B cell (primary cell): ENCODE measurements around the gene TEX261. TPM values are rescaled to one million over a fixed set of nuclear protein-coding genes. Genes with fewer than 3 reads are reported as not detected.

Experiments
- ATAC-seq: fragments of 200-7000 bp; cut with Tn5 transposase; one replicate; pipeline ENCODE4 v1.10.0; 2021; ENCODE audit warnings: low read depth, mild to moderate bottlenecking, moderate number of reproducible peaks, moderate library complexity
- CTCF ChIA-PET: fragments of 350-600 bp; sonication (Branson Sonifier 250); formaldehyde crosslinking; loops from one replicate; lab custom pipeline; 2021; ENCODE audit warnings: antibody characterized with exemption, inconsistent platforms; lab: Charles Lee
- POLR2A ChIA-PET: fragments of 350-600 bp; sonication (Branson Sonifier 250); formaldehyde crosslinking; loops from one replicate; lab custom pipeline; 2021; ENCODE audit warnings: antibody characterized with exemption; lab: Charles Lee
- DNase-seq: peaks from one replicate; pipeline ENCODE4 v3.0.0; 2013
- H2AFZ ChIP-seq: 2 replicates; pipeline ENCODE4 v1.6.1; 2012; ENCODE audit warnings: mild to moderate bottlenecking, low read depth, low read length; ENCODE audit not compliant: insufficient read depth, poor library complexity, severe bottlenecking
- H3K27ac ChIP-seq, 2 donors: 1 replicate in 1 of 2; 2 replicates in 1 of 2; pipeline ENCODE4 v1.5.1; 2012 to 2013; ENCODE audit warnings: low read length in 2 of 2, mild to moderate bottlenecking in 2 of 2, moderate library complexity in 1 of 2
- H3K27me3 ChIP-seq, 4 experiments: fragments of 200-600 bp in 1 of 4; sonication (generic) in 1 of 4; replicated peaks in 1 of 4; 1 replicate in 2 of 4; 2 replicates in 2 of 4; pipeline versions ENCODE4 v1.6.1 to v1.7.0; 2013 to 2016; ENCODE audit warnings: low read length in 3 of 4, mild to moderate bottlenecking in 2 of 4, mixed read lengths in 1 of 4, moderate library complexity in 1 of 4; ENCODE audit not compliant: insufficient read depth in 4 of 4, control insufficient read depth in 3 of 4; ENCODE audit errors: control extremely low read depth in 1 of 4
- H3K36me3 ChIP-seq, 2 experiments: replicated peaks in 1 of 2; 1 replicate in 1 of 2; 2 replicates in 1 of 2; pipeline versions ENCODE4 v1.6.1 to v1.7.1; 2013; ENCODE audit warnings: low read length in 1 of 2; ENCODE audit not compliant: insufficient read depth in 2 of 2, control insufficient read depth in 1 of 2; ENCODE audit errors: control extremely low read depth in 1 of 2, extremely low read depth in 1 of 2
- H3K4me1 ChIP-seq, 2 donors: fragments of 200-600 bp in 1 of 2; sonication (generic) in 1 of 2; 1 replicate in 1 of 2; 2 replicates in 1 of 2; pipeline versions ENCODE4 v1.5.1 to v1.6.1; 2013 to 2017; ENCODE audit warnings: low read length in 2 of 2; ENCODE audit not compliant: control insufficient read depth in 2 of 2, insufficient read depth in 2 of 2
- H3K4me2 ChIP-seq: replicated peaks from 2 replicates; pipeline ENCODE3; 2012; ENCODE audit warnings: mild to moderate bottlenecking, low read depth, low read length; ENCODE audit not compliant: poor library complexity, severe bottlenecking
- H3K4me3 ChIP-seq, 5 experiments: fragments of 200-600 bp in 1 of 5; sonication (generic) in 1 of 5; 1 replicate in 3 of 5; 2 replicates in 2 of 5; pipeline versions ENCODE4 v1.5.1 to v1.7.0; 2011 to 2016; ENCODE audit warnings: low read length in 4 of 5, mild to moderate bottlenecking in 4 of 5, low read depth in 2 of 5, control low read depth in 1 of 5, moderate library complexity in 1 of 5; ENCODE audit not compliant: insufficient read depth in 1 of 5; ENCODE audit errors: control extremely low read depth in 1 of 5, extremely low read depth in 1 of 5
- H3K79me2 ChIP-seq: fragments of 200-600 bp; sonication (generic); one replicate; pipeline ENCODE4 v1.6.0; 2016; ENCODE audit warnings: low read length; ENCODE audit not compliant: control insufficient read depth, insufficient read depth
- H3K9ac ChIP-seq: fragments of 200-600 bp; sonication (generic); 2 replicates; pipeline ENCODE4 v1.6.1; 2017; ENCODE audit warnings: mild to moderate bottlenecking, low read length, moderate library complexity
- H3K9me3 ChIP-seq, 3 donors: one replicate each; pipeline versions ENCODE4 v1.6.1 to v1.7.1; 2013; ENCODE audit warnings: low read length in 2 of 3; ENCODE audit not compliant: control insufficient read depth in 2 of 3, insufficient read depth in 1 of 3; ENCODE audit errors: control extremely low read depth in 1 of 3
- H4K20me1 ChIP-seq: 2 replicates; pipeline ENCODE4 v1.6.0; 2012; ENCODE audit warnings: mild to moderate bottlenecking, low read length; ENCODE audit not compliant: insufficient read depth, control insufficient read depth, poor library complexity, severe bottlenecking
- H3K27ac Mint-ChIP-seq: one replicate; pipeline ENCODE4 v1.8.0; 2021; ENCODE audit warnings: mixed read lengths
- H3K27me3 Mint-ChIP-seq: one replicate; pipeline ENCODE4 v1.8.0; 2021; ENCODE audit warnings: mixed read lengths
- H3K4me1 Mint-ChIP-seq: one replicate; pipeline ENCODE4 v1.8.0; 2021; ENCODE audit warnings: mixed read lengths
- H3K4me3 Mint-ChIP-seq: one replicate; pipeline ENCODE4 v1.8.0; 2021; ENCODE audit warnings: mixed read lengths
- H3K9me3 Mint-ChIP-seq: one replicate; pipeline ENCODE4 v1.8.0; 2022; ENCODE audit warnings: mixed read lengths; ENCODE audit not compliant: insufficient read depth
- EZH2 ChIP-seq: IDR thresholded peaks from 2 replicates; pipeline ENCODE4 v1.6.1; 2012; ENCODE audit warnings: borderline replicate concordance, low read depth, mild to moderate bottlenecking, moderate library complexity, low read length; ENCODE audit not compliant: insufficient read depth, poor library complexity, severe bottlenecking
- WGBS: methylation state at CpG from one replicate; pipeline ENCODE4 v1.1.5; 2013; ENCODE audit warnings: missing lambda C conversion rate; ENCODE audit not compliant: insufficient coverage; 5-methylcytosine and 5-hydroxymethylcytosine counted together
- intact Hi-C: fragments of 100-400 bp; cut with micrococcal nuclease; formaldehyde crosslinking; loops from one replicate; pipeline ENCODE4 v1.10.0; 2022
- polyA plus RNA-seq: library from polyadenylated mRNA; depleted of rRNA; stranded (reverse); fragments of >200 nt; gene quantifications from 2 replicates; pipeline ENCODE4 v1.2.3, GENCODE V29; 2012
- total RNA-seq, 2 donors: library from RNA; stranded (reverse); fragments of 120-200 nt in 1 of 2; gene quantifications; 1 replicate in 1 of 2; 2 replicates in 1 of 2; pipeline versions ENCODE4 v1.2.3 to v1.2.4, GENCODE V29; 2013 to 2022
- TF ChIP-seq, protein P1 (sequence below): fragments of 200-600 bp; IDR thresholded peaks from one replicate; pipeline ENCODE4 v1.8.0; 2022; ENCODE audit warnings: antibody characterized with exemption, mild to moderate bottlenecking

TEX261 gene
- total and polyA plus RNA-seq, 2 donors (not counting 1 experiment from before 2014, with no cell fraction given), result 29.0 to 56.4 TPM

DNA sequence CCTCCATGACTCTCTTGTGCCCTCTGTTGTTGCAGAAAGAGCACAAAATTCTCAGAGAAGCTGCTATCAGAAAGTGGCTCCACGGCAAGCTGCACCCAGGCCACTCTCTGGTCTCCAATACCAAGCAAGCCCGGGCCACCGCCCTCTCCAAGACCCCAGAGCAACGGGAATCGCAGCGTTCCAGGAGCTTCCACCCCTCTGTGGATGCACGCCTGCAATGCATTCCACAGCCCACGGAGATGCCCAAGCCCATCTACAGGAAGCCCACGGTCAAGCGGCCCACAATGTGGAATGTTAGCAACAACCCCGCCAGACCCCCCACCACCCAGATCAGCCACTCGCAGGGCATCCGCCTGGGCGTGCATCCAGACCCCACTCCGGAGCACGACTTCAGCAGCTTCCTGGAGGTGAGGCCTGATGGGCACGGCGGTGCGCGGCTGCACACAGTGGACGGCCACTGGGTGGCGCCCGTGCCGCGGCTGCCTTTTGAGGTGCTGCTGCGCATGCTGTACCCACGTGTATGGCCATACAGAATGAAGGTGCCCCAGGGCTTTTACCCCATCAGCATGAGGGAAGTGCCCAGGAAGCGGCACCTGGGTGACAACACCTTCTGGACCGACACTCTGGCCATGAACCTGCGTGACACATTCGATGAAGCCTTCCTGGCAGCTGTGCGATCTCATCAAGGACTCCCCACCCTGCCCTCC is 9.9 kb downstream of the TEX261 start:
- H3K4me3 ChIP-seq, result peak overlapping the region in 2 of 5 experiments; percentile 13 to 17
- H3K9ac ChIP-seq, result peak overlapping the region; percentile 19
- intact Hi-C loops, result loop anchor here (1.0 kb wide), 1 partner anchor 11 kb away; no protein-coding TSS in a partner anchor
- no peaks in the 10 kb centered on the region for H3K9me3 ChIP-seq
- no peaks in the 10 kb centered on the region for H4K20me1 ChIP-seq
- no peaks in the 10 kb centered on the region for H3K27me3 ChIP-seq
- H3K27ac ChIP-seq, result no peak overlapping the region
- H3K4me2 ChIP-seq, result peak overlapping the region; percentile 66
- H3K79me2 ChIP-seq, result no peaks in the 10 kb centered on the region
- Mint-ChIP-seq H3K9me3 (no peaks in the 10 kb centered on the region), H3K27ac (no peak overlapping the region), H3K4me3 (peak overlapping the region; percentile 19), H3K27me3 (no peaks in the 10 kb centered on the region), H3K4me1 (peaks cover 10% of the 10 kb centered on the region)
- H3K36me3 ChIP-seq, result peaks cover 1 to 37% of the 10 kb centered on the region in 2 experiments
- no peak for TF ChIP-seq EZH2
- TF ChIP-seq, protein P1, sequence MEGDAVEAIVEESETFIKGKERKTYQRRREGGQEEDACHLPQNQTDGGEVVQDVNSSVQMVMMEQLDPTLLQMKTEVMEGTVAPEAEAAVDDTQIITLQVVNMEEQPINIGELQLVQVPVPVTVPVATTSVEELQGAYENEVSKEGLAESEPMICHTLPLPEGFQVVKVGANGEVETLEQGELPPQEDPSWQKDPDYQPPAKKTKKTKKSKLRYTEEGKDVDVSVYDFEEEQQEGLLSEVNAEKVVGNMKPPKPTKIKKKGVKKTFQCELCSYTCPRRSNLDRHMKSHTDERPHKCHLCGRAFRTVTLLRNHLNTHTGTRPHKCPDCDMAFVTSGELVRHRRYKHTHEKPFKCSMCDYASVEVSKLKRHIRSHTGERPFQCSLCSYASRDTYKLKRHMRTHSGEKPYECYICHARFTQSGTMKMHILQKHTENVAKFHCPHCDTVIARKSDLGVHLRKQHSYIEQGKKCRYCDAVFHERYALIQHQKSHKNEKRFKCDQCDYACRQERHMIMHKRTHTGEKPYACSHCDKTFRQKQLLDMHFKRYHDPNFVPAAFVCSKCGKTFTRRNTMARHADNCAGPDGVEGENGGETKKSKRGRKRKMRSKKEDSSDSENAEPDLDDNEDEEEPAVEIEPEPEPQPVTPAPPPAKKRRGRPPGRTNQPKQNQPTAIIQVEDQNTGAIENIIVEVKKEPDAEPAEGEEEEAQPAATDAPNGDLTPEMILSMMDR, result peak; percentile 77
- peak; percentile 93 for ATAC-seq
- peak; percentile 82 for DNase-seq
- ChIA-PET POLR2A (no interaction called here), CTCF (interaction anchor here (0.6 to 6.6 kb wide), 14 partner anchors 8 to 162 kb away, joined by 3 to 44 read pairs (median 4); partner anchors contain the start of gene NAGK)
- 23% methylated on average over 29 of the region's 32 CpGs for WGBS
- peak overlapping the region; percentile 66 for H2AFZ ChIP-seq
- peaks cover 7 to 8% of the 10 kb centered on the region in 2 donors for H3K4me1 ChIP-seq

DNA sequence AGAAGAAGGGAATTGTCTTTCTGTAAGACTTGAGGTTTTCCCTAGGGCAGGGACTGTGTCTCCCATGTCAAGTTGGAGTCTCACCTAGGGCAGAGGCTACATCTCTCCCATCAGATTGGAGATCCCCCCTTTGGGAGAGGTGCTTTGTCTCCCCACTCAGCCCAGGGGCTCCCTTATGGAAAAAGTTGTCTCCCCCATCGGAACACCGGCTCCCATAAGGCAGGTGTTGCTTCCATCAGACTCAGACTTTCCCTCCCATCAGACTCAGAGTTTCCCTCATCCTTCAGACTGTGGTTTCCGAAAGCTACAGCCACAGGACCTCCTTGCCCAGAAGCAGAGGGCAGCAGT is 10.5 kb downstream of the TEX261 start:
- no peak for TF ChIP-seq EZH2
- TF ChIP-seq, protein P1, result no peak
- H3K4me1 Mint-ChIP-seq, result peaks cover 11% of the 10 kb centered on the region
- H3K27me3 ChIP-seq, result no peaks in the 10 kb centered on the region
- H3K9me3 Mint-ChIP-seq, result no peaks in the 10 kb centered on the region
- H3K9ac ChIP-seq, result peak overlapping the region; percentile 19
- CTCF ChIA-PET, result interaction anchor here (0.6 to 6.6 kb wide), 15 partner anchors 8 to 347 kb away, joined by 3 to 44 read pairs (median 3); partner anchors contain the start of genes NAGK and ZNF638
- 71% methylated on average over 3 of the region's 3 CpGs for whole genome bisulfite sequencing
- no peaks in the 10 kb centered on the region for H3K27me3 Mint-ChIP-seq
- H3K4me2 ChIP-seq, result peak overlapping the region; percentile 66
- peak overlapping the region; percentile 66 for H2AFZ ChIP-seq
- peaks cover 1 to 31% of the 10 kb centered on the region in 2 experiments for H3K36me3 ChIP-seq
- intact Hi-C loops, result no loop called here
- no peak overlapping the region for H3K27ac ChIP-seq
- H3K4me3 ChIP-seq, result no peak overlapping the region
- no peak for DNase-seq
- ATAC-seq, result no peak
- H3K4me3 Mint-ChIP-seq, result peak overlapping the region; percentile 19
- POLR2A ChIA-PET, result no interaction called here
- H3K4me1 ChIP-seq, result peaks cover 7 to 10% of the 10 kb centered on the region in 2 donors
- H4K20me1 ChIP-seq, result no peaks in the 10 kb centered on the region
- no peak overlapping the region for H3K27ac Mint-ChIP-seq
- no peaks in the 10 kb centered on the region for H3K79me2 ChIP-seq
- H3K9me3 ChIP-seq, result no peaks in the 10 kb centered on the region
